Measurements from ENCODE around the gene CHCHD3.

DNA sequence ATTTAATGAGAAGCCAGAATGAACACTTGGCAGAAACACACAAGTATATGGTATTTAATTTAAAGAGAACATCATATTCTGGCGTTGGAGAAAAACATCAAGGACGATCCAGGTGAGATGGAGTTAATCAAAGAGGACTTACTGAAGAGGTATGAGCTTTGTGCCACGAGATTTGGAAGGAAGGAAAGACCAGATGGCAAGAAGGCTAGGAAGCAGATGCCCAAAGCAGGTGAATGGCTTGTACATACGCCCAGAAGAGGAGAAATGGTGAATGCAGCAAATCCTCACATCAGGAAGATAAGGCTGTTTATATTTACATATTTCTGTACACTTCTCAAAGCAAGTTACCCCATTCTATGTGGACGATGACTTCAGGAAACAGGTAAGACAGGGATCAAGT, 341.7 kb downstream of the CHCHD3 start:
- TF ChIP-seq ZNF232 (CRISPR knock-in tag; IDR thresholded peaks at IDR 0.05) (no peak), CTCF (IDR thresholded peaks at IDR 0.05) (no peak), RORB (CRISPR knock-in tag; IDR thresholded peaks at IDR 0.05) (no peak), MLX (CRISPR knock-in tag; IDR thresholded peaks at IDR 0.05) (no peak), CREB1 (CRISPR knock-in tag; IDR thresholded peaks at IDR 0.05) (no peak), NR2C2 (CRISPR knock-in tag; IDR thresholded peaks at IDR 0.05) (no peak), SP1 (CRISPR knock-in tag; conservative IDR thresholded peaks at IDR 0.05) (no peak), MAX (CRISPR knock-in tag; IDR thresholded peaks at IDR 0.05) (no peak)
- TF ChIP-seq, protein P1, sequence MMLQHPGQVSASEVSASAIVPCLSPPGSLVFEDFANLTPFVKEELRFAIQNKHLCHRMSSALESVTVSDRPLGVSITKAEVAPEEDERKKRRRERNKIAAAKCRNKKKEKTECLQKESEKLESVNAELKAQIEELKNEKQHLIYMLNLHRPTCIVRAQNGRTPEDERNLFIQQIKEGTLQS (CRISPR knock-in tag; conservative IDR thresholded peaks at IDR 0.05), result no peak
- TF ChIP-seq, protein P2, sequence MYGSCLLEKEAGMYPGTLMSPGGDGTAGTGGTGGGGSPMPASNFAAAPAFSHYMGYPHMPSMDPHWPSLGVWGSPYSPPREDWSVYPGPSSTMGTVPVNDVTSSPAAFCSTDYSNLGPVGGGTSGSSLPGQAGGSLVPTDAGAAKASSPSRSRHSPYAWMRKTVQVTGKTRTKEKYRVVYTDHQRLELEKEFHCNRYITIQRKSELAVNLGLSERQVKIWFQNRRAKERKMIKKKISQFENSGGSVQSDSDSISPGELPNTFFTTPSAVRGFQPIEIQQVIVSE (CRISPR knock-in tag; IDR thresholded peaks at IDR 0.05; ENCODE audit: borderline replicate concordance), result no peak

All from WTC11 (cell line).